HepG2 (cell line): ENCODE measurements around the gene CATSPERD. TPM values are rescaled to one million over a fixed set of nuclear protein-coding genes. Genes with fewer than 3 reads are reported as not detected.

Experiments
- FOXK2 ChIP-seq: fragments of 450-650 bp; IDR thresholded peaks from 2 replicates; pipeline ENCODE4 v1.6.1; 2016
- GPN1 ChIP-seq: sonication (generic); formaldehyde crosslinking; IDR thresholded peaks from 2 replicates; pipeline ENCODE4 v1.5.1; 2020; ENCODE audit warnings: missing genetic modification reagents, borderline replicate concordance
- KDM1A ChIP-seq: IDR thresholded peaks from 2 replicates; pipeline ENCODE4 v1.6.1; 2016; ENCODE audit warnings: missing compliant biosample characterization
- MXI1 ChIP-seq: IDR thresholded peaks from 3 replicates; pipeline ENCODE4 v1.6.1; 2012; ENCODE audit warnings: low read depth, low read length, inconsistent platforms, borderline replicate concordance
- NAIF1 ChIP-seq: sonication (generic); formaldehyde crosslinking; IDR thresholded peaks from 2 replicates; pipeline ENCODE4 v1.5.0; 2020; ENCODE audit warnings: mild to moderate bottlenecking, missing genetic modification reagents, borderline replicate concordance
- ZBTB40 ChIP-seq, 2 experiments: fragments of 450-650 bp in 1 of 2; sonication (generic) in 1 of 2; formaldehyde crosslinking in 1 of 2; IDR thresholded peaks; 2 replicates each; pipeline versions ENCODE4 v1.6.1 to v1.8.0; 2016 to 2022; ENCODE audit warnings: antibody characterized with exemption in 1 of 2, mild to moderate bottlenecking in 1 of 2, missing genetic modification reagents in 1 of 2
- ZFAT ChIP-seq: sonication (generic); formaldehyde crosslinking; conservative IDR thresholded peaks from 2 replicates; pipeline ENCODE4 v1.8.1; 2023; ENCODE audit warnings: missing genetic modification reagents, inconsistent platforms
- ZNF10 ChIP-seq: sonication (generic); formaldehyde crosslinking; IDR thresholded peaks from 2 replicates; pipeline ENCODE4 v1.4.0; 2020; ENCODE audit warnings: mild to moderate bottlenecking, low read depth, missing genetic modification reagents, borderline replicate concordance
- ZNF224 ChIP-seq: sonication (generic); formaldehyde crosslinking; IDR thresholded peaks from 2 replicates; pipeline ENCODE4 v1.5.0; 2020; ENCODE audit warnings: mild to moderate bottlenecking, missing genetic modification reagents
- ZNF781 ChIP-seq: sonication (generic); formaldehyde crosslinking; IDR thresholded peaks from 2 replicates; pipeline ENCODE4 v1.5.1; 2020; ENCODE audit warnings: borderline replicate concordance, mild to moderate bottlenecking, missing genetic modification reagents; ENCODE audit errors: not compliant biosample characterization
- ZNF788 ChIP-seq: sonication (generic); formaldehyde crosslinking; IDR thresholded peaks from 2 replicates; pipeline ENCODE4 v1.5.0; 2020; ENCODE audit warnings: mild to moderate bottlenecking, missing genetic modification reagents, borderline replicate concordance
- ZSCAN20 ChIP-seq: sonication (generic); formaldehyde crosslinking; IDR thresholded peaks from 2 replicates; pipeline ENCODE4 v1.4.0; 2020; ENCODE audit warnings: missing genetic modification reagents, mild to moderate bottlenecking, borderline replicate concordance
- ZSCAN30 ChIP-seq: sonication (generic); formaldehyde crosslinking; IDR thresholded peaks from 2 replicates; pipeline ENCODE4 v1.5.0; 2020; ENCODE audit warnings: mild to moderate bottlenecking, missing genetic modification reagents
- polyA plus RNA-seq, 8 experiments: library from polyadenylated mRNA; depleted of rRNA in 3 of 8; stranded (reverse) in 7 of 8; unstranded in 1 of 8; fragments of >200 nt; fragmentation: Illumina TruSeq in 4 of 8; extraction: Trizol in 4 of 8; gene quantifications; 2 replicates each; pipeline versions ENCODE4 v1.2.1 to v1.2.3, GENCODE V29; 2011 to 2016; ENCODE audit warnings: low read depth in 4 of 8, missing spikeins in 1 of 8, mixed read lengths in 1 of 8; ENCODE audit not compliant: insufficient read depth in 1 of 8
- total RNA-seq, 5 experiments: library from RNA; depleted of rRNA; stranded (reverse); fragments of >200 nt; fragmentation: Illumina TruSeq; extraction: Trizol; gene quantifications; 2 replicates each; pipeline ENCODE4 v1.2.3, GENCODE V29; 2016; ENCODE audit warnings: low read depth in 1 of 5
- TF ChIP-seq, protein P1 (sequence below): fragments of 450-650 bp; IDR thresholded peaks from 2 replicates; pipeline ENCODE4 v1.6.1; 2016
- TF ChIP-seq, protein P2 (sequence below): sonication (generic); formaldehyde crosslinking; IDR thresholded peaks from 2 replicates; pipeline ENCODE4 v1.8.1; 2023; ENCODE audit warnings: mild to moderate bottlenecking, missing genetic modification reagents

Gene CATSPERD
- total and polyA plus RNA-seq, 2 of the 13 experiments (the other 11 are each of a cell fraction or from before 2014, with no cell fraction given) = 0.04 TPM; not detected in 1

DNA sequence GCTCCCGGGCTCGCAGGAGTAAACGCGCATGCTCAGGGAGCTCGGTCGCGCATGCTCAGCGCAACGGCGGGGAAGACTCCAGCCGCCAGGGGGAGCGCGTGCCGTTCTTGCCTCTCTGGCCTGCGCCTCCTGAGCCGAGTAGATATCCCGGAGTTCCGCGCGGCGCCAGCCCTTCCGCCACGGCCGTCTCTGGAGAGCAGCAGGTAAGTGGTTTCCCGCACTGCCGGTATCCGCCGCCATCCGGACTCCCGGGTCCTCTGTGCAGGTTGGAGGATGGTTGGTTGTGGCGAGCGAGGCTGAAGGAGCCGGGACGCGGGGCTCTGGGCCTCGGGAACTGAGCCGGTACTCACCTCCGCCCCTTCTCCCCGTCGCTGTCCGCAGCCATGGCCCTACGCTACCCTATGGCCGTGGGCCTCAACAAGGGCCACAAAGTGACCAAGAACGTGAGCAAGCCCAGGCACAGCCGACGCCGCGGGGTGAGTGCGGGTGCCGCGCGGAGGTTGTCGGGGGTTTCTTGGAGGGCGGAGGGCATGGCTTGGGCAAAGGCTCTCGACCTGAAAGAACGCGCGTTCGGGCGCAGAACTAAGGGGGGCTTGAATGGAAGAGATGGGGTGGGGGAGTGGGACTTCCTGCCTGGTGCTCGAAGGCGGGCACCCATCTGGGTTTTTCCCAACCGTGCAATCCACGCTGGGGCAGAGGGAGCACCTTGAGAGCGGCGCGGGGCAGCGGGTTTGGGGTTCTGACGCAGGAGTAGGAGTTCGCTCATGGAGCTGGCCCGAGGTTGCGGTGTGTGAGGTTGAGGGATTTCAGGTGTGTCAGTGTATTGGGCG lies 30.1 kb upstream of the CATSPERD start, which contains the start of gene RPL36 (continued):
- TF ChIP-seq ZBTB40 (IDR thresholded peaks at IDR 0.05) (no peak), ZBTB40 (CRISPR knock-in tag; IDR thresholded peaks at IDR 0.05) (peak; percentile 80), FOXK2 (no peak), MXI1 (peak; percentile 80; the same call in 2 of the 3 replicates), ZFAT (CRISPR knock-in tag) (no peak), ZNF224 (CRISPR knock-in tag) (peak; percentile 39), ZSCAN20 (CRISPR knock-in tag) (peak; percentile 66; the same call in 1 of the 2 replicates), GPN1 (CRISPR knock-in tag) (no peak), ZNF10 (CRISPR knock-in tag) (no peak), ZNF788 (CRISPR knock-in tag) (peak; percentile 96), ZSCAN30 (no peak), ZNF781 (peak; percentile 63), KDM1A (CRISPR knock-in tag) (no peak), NAIF1 (CRISPR knock-in tag) (no peak)
- TF ChIP-seq, protein P1, sequence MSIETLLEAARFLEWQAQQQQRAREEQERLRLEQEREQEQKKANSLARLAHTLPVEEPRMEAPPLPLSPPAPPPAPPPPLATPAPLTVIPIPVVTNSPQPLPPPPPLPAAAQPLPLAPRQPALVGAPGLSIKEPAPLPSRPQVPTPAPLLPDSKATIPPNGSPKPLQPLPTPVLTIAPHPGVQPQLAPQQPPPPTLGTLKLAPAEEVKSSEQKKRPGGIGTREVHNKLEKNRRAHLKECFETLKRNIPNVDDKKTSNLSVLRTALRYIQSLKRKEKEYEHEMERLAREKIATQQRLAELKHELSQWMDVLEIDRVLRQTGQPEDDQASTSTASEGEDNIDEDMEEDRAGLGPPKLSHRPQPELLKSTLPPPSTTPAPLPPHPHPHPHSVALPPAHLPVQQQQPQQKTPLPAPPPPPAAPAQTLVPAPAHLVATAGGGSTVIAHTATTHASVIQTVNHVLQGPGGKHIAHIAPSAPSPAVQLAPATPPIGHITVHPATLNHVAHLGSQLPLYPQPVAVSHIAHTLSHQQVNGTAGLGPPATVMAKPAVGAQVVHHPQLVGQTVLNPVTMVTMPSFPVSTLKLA = no peak
- TF ChIP-seq, protein P2, sequence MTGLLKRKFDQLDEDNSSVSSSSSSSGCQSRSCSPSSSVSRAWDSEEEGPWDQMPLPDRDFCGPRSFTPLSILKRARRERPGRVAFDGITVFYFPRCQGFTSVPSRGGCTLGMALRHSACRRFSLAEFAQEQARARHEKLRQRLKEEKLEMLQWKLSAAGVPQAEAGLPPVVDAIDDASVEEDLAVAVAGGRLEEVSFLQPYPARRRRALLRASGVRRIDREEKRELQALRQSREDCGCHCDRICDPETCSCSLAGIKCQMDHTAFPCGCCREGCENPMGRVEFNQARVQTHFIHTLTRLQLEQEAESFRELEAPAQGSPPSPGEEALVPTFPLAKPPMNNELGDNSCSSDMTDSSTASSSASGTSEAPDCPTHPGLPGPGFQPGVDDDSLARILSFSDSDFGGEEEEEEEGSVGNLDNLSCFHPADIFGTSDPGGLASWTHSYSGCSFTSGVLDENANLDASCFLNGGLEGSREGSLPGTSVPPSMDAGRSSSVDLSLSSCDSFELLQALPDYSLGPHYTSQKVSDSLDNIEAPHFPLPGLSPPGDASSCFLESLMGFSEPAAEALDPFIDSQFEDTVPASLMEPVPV (CRISPR knock-in tag) = no peak; the same call in 1 of the 2 replicates
